Astrocyte (in vitro differentiated cells and primary cell): Measurements from ENCODE around the gene ZBTB12. TPM values are rescaled to one million over a fixed set of nuclear protein-coding genes. Genes with fewer than 3 reads are reported as not detected.
A peak's percentile ranks its signal among the peaks of the same experiment; 100 is the strongest.
"Not testable (repeated sequence)": the region's sequence is repeated elsewhere in the genome, so short reads cannot be mapped to it uniquely, and the experiment has no call there.

ENCODE experiments used
- DNase-seq: peaks from one replicate; pipeline ENCODE4 v3.0.0-alpha.2; 2010; ENCODE audit warnings: low read depth
- FAIRE-seq: peaks from 2 replicates; lab custom pipeline; 2011; peaks lifted over from hg19 to GRCh38; lab: Jason Lieb, UNC
- H2AFZ ChIP-seq: 2 replicates; pipeline ENCODE4 v1.6.0; 2012; ENCODE audit warnings: low read depth, low read length, inconsistent platforms
- H3K27ac ChIP-seq: 2 replicates; pipeline ENCODE4 v1.5.1; 2011; ENCODE audit warnings: low read depth, low read length, inconsistent platforms
- H3K27me3 ChIP-seq: 2 replicates; pipeline ENCODE4 v1.6.0; 2011; ENCODE audit warnings: low read length, inconsistent platforms; ENCODE audit not compliant: insufficient read depth
- H3K36me3 ChIP-seq: 2 replicates; pipeline ENCODE4 v1.5.1; 2011; ENCODE audit warnings: low read length, inconsistent platforms; ENCODE audit not compliant: insufficient read depth
- H3K4me1 ChIP-seq: 2 replicates; pipeline ENCODE4 v1.5.1; 2011; ENCODE audit warnings: low read length, inconsistent platforms; ENCODE audit not compliant: insufficient read depth
- H3K4me2 ChIP-seq: 2 replicates; pipeline ENCODE4 v1.6.0; 2012; ENCODE audit warnings: low read length, inconsistent platforms
- H3K4me3 ChIP-seq: 2 replicates; pipeline ENCODE4 v1.5.1; 2011; ENCODE audit warnings: low read depth, mild to moderate bottlenecking, low read length, inconsistent platforms; ENCODE audit not compliant: insufficient read depth
- H3K79me2 ChIP-seq: 2 replicates; pipeline ENCODE4 v1.6.0; 2012; ENCODE audit warnings: mild to moderate bottlenecking, low read length, inconsistent platforms; ENCODE audit not compliant: insufficient read depth
- H3K9ac ChIP-seq: 2 replicates; pipeline ENCODE4 v1.6.0; 2012; ENCODE audit warnings: mild to moderate bottlenecking, low read length, inconsistent platforms
- H3K9me3 ChIP-seq: 2 replicates; pipeline ENCODE4 v1.5.1; 2012; ENCODE audit warnings: low read depth, mild to moderate bottlenecking, low read length, inconsistent platforms; ENCODE audit not compliant: insufficient read depth
- H4K20me1 ChIP-seq: 2 replicates; pipeline ENCODE4 v1.6.0; 2012; ENCODE audit warnings: low read length, inconsistent platforms; ENCODE audit not compliant: insufficient read depth
- H3K27ac Mint-ChIP-seq: one replicate; pipeline ENCODE4 v1.8.0; 2021; ENCODE audit warnings: mild to moderate bottlenecking, mixed read lengths; ENCODE audit not compliant: unreplicated experiment
- H3K27me3 Mint-ChIP-seq: one replicate; pipeline ENCODE4 v1.8.0; 2021; ENCODE audit warnings: low read depth, mixed read lengths; ENCODE audit not compliant: unreplicated experiment
- H3K36me3 Mint-ChIP-seq: one replicate; pipeline ENCODE4 v1.8.0; 2021; ENCODE audit warnings: low read depth, mixed read lengths; ENCODE audit not compliant: unreplicated experiment
- H3K4me1 Mint-ChIP-seq: one replicate; pipeline ENCODE4 v1.8.0; 2021; ENCODE audit warnings: low read depth, mixed read lengths; ENCODE audit not compliant: unreplicated experiment
- H3K4me3 Mint-ChIP-seq: one replicate; pipeline ENCODE4 v1.8.0; 2021; ENCODE audit warnings: mild to moderate bottlenecking, moderate library complexity, mixed read lengths; ENCODE audit not compliant: unreplicated experiment
- H3K9me3 Mint-ChIP-seq: one replicate; pipeline ENCODE4 v1.8.0; 2021; ENCODE audit warnings: mild to moderate bottlenecking, mixed read lengths; ENCODE audit not compliant: unreplicated experiment
- EZH2 ChIP-seq: IDR thresholded peaks from 2 replicates; pipeline ENCODE4 v1.6.1; 2012; ENCODE audit warnings: mild to moderate bottlenecking, low read length, inconsistent platforms; ENCODE audit not compliant: insufficient read depth
- total RNA-seq: library from RNA; stranded (reverse); gene quantifications from 2 replicates; pipeline ENCODE4 v1.2.1, GENCODE V29; 2021
- TF ChIP-seq, protein P1 (sequence below): IDR thresholded peaks from 2 replicates; pipeline ENCODE4 v1.5.1; 2011; ENCODE audit warnings: low read depth, mild to moderate bottlenecking, inconsistent platforms, low read length, moderate library complexity; ENCODE audit not compliant: insufficient read depth

ZBTB12 gene
- total RNA-seq, 1 donor from 2014 or later: 4.6 TPM

DNA sequence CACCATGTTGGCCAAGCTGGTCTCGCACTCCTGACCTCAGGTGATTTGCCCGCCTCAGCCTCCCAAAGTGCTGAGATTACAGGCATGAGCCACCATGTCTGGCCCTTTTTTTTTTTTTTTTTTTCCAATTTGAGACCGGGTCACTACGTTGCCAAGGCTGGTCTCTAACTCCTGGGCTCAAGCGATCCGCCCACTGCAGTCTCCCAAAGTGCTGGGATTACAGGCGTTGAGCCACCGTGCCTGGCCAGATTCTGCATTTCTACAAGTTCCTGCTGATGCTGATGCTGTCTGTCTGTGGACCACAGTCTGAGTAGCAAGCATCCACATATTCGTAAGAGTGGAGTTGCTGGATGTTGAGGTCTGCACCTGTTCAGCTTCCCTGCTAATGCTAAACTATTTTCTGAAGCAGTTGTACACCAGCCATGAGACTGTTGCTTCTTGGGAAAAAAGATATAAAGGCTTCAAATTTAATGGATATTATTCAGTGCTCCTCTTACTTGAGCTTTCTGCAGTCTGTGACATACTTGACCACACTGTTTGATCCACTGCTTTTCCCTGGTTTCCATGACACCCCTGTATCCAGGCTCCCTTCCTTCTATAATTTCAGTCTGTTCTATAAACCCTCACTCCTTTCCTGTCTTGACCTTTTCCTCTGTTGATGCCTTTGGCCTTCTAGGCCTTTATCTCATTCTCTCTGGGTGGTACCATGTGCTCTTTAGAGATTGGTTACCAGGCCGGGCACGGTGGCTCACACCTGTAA, 10.1 kb upstream of the ZBTB12 start:
- Mint-ChIP-seq H3K27ac (peak overlapping the region; percentile 47), H3K36me3 (no peaks in the 10 kb centered on the region), H3K4me3 (peak overlapping the region; percentile 10), H3K9me3 (no peaks in the 10 kb centered on the region), H3K27me3 (no peaks in the 10 kb centered on the region), H3K4me1 (peaks cover 1% of the 10 kb centered on the region)
- Histone ChIP-seq H3K27ac (no peak overlapping the region), H3K9ac (no peak overlapping the region), H3K4me1 (peaks cover 6% of the 10 kb centered on the region), H4K20me1 (no peaks in the 10 kb centered on the region), H3K79me2 (no peaks in the 10 kb centered on the region), H3K4me3 (no peak overlapping the region), H3K27me3 (no peaks in the 10 kb centered on the region), H3K4me2 (no peak overlapping the region), H3K9me3 (no peaks in the 10 kb centered on the region), H2AFZ (no peak overlapping the region), H3K36me3 (no peaks in the 10 kb centered on the region)
- TF ChIP-seq, protein P1, sequence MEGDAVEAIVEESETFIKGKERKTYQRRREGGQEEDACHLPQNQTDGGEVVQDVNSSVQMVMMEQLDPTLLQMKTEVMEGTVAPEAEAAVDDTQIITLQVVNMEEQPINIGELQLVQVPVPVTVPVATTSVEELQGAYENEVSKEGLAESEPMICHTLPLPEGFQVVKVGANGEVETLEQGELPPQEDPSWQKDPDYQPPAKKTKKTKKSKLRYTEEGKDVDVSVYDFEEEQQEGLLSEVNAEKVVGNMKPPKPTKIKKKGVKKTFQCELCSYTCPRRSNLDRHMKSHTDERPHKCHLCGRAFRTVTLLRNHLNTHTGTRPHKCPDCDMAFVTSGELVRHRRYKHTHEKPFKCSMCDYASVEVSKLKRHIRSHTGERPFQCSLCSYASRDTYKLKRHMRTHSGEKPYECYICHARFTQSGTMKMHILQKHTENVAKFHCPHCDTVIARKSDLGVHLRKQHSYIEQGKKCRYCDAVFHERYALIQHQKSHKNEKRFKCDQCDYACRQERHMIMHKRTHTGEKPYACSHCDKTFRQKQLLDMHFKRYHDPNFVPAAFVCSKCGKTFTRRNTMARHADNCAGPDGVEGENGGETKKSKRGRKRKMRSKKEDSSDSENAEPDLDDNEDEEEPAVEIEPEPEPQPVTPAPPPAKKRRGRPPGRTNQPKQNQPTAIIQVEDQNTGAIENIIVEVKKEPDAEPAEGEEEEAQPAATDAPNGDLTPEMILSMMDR: no peak
- TF ChIP-seq EZH2: no peak
- no peak for DNase-seq
- no peak for FAIRE-seq

DNA sequence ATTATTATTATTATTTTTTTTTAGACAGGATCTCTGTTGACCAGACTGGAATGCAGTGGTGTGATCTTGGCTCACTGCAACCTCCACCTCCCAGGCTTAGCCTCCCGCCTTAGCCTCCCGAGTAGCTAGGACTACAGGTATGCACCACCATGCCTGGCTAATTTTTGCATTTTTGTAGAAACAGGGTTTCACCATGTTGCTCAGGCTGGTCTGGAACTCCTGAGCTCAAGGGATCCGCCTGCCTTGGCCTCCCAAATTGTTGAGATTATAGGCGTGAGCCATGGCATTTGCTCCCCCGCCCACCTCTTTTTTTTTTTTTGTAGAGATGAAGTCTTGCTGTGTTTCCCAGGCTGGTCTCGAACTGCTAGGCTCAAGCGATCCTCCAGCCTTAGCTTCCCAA, 7.4 kb upstream of the ZBTB12 start:
- not testable (repeated sequence) for H3K9ac ChIP-seq, H3K9me3 Mint-ChIP-seq, H3K4me1 ChIP-seq, H3K4me1 Mint-ChIP-seq, H3K4me3 ChIP-seq, H2AFZ ChIP-seq, H3K27ac ChIP-seq, H3K27ac Mint-ChIP-seq, DNase-seq, H3K9me3 ChIP-seq, FAIRE-seq, H3K36me3 ChIP-seq, H4K20me1 ChIP-seq, H3K36me3 Mint-ChIP-seq, H3K27me3 Mint-ChIP-seq, H3K4me2 ChIP-seq, H3K79me2 ChIP-seq, H3K27me3 ChIP-seq
- H3K4me3 Mint-ChIP-seq: peak overlapping the region; percentile 20

DNA sequence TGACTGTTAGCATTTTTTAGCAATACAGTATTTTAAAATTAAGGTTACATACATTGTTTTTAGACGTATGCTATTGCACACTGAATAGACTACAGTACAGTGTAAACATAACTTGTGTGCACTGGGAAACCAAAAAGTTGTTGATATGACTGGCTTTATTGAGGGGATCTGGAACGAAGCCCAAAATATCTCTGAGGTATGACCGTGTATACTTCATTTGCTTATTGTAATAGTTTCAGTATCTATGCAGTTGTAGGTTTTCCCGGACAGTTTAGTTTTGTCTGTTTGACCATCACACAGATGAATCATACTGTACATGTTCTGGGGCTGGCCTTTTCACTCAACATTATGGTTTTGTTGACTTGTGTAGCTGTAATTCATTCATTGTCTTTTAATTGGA, 6.9 kb upstream of the ZBTB12 start:
- Histone ChIP-seq H3K9ac (no peak overlapping the region), H3K27me3 (no peaks in the 10 kb centered on the region), H3K4me3 (no peak overlapping the region), H3K4me1 (peaks cover 6% of the 10 kb centered on the region), H3K4me2 (no peak overlapping the region), H3K36me3 (no peaks in the 10 kb centered on the region), H2AFZ (no peak overlapping the region), H3K79me2 (no peaks in the 10 kb centered on the region), H3K9me3 (no peaks in the 10 kb centered on the region), H3K27ac (no peak overlapping the region), H4K20me1 (no peaks in the 10 kb centered on the region)
- peak; percentile 56 for DNase-seq
- FAIRE-seq: no peak
- TF ChIP-seq, protein P1: no peak
- no peak for TF ChIP-seq EZH2
- Mint-ChIP-seq H3K27me3 (peaks cover 9% of the 10 kb centered on the region), H3K4me3 (no peak overlapping the region), H3K36me3 (no peaks in the 10 kb centered on the region), H3K27ac (no peak overlapping the region), H3K4me1 (peaks cover 1% of the 10 kb centered on the region), H3K9me3 (no peaks in the 10 kb centered on the region)

DNA sequence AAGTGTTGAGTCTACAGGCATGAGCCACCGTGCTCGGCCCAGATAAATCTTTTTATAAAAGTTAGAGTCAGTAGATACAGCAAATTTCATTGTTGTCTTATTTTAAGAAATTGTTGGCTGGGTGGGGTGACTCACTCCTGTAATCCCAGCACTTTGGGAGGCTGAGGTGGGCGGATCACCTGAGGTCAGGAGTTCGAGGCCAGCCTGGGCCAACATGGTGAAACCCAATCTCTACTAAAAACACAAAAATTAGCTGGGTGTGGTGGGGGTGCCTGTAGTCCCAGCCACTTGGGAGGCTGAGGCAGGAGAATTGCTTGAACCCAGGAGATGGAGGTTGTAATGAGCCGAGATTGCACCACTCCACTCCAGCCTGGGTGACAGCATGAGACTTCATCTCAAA, 6.4 kb upstream of the ZBTB12 start:
- not testable (repeated sequence) for H3K27ac Mint-ChIP-seq, H3K4me1 ChIP-seq, H3K4me1 Mint-ChIP-seq, H3K4me3 ChIP-seq, H3K9me3 ChIP-seq, H3K9ac ChIP-seq, H3K27me3 Mint-ChIP-seq, H3K79me2 ChIP-seq, H3K27me3 ChIP-seq, DNase-seq, FAIRE-seq, H3K4me3 Mint-ChIP-seq, H3K27ac ChIP-seq, H4K20me1 ChIP-seq, H3K36me3 Mint-ChIP-seq, H3K4me2 ChIP-seq, H3K9me3 Mint-ChIP-seq, H2AFZ ChIP-seq, H3K36me3 ChIP-seq
